GM20000 (cell line): ENCODE data around the gene RNF166.

Experiments used
- DNase-seq: peaks from one replicate; pipeline ENCODE4 v3.0.0; 2012; ENCODE audit warnings: low spot score
- TF ChIP-seq, protein P1 (sequence below): IDR thresholded peaks from 2 replicates; pipeline ENCODE4 v1.5.1; 2012; ENCODE audit warnings: mild to moderate bottlenecking, control low read depth; ENCODE audit errors: extremely low read depth, missing control alignments

Gene RNF166

GRCh38 chr16:88738151-88739084, 32.2 kb upstream of the RNF166 start:
- TF ChIP-seq, protein P1, sequence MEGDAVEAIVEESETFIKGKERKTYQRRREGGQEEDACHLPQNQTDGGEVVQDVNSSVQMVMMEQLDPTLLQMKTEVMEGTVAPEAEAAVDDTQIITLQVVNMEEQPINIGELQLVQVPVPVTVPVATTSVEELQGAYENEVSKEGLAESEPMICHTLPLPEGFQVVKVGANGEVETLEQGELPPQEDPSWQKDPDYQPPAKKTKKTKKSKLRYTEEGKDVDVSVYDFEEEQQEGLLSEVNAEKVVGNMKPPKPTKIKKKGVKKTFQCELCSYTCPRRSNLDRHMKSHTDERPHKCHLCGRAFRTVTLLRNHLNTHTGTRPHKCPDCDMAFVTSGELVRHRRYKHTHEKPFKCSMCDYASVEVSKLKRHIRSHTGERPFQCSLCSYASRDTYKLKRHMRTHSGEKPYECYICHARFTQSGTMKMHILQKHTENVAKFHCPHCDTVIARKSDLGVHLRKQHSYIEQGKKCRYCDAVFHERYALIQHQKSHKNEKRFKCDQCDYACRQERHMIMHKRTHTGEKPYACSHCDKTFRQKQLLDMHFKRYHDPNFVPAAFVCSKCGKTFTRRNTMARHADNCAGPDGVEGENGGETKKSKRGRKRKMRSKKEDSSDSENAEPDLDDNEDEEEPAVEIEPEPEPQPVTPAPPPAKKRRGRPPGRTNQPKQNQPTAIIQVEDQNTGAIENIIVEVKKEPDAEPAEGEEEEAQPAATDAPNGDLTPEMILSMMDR = no peak
- DNase-seq = no peak

DNA sequence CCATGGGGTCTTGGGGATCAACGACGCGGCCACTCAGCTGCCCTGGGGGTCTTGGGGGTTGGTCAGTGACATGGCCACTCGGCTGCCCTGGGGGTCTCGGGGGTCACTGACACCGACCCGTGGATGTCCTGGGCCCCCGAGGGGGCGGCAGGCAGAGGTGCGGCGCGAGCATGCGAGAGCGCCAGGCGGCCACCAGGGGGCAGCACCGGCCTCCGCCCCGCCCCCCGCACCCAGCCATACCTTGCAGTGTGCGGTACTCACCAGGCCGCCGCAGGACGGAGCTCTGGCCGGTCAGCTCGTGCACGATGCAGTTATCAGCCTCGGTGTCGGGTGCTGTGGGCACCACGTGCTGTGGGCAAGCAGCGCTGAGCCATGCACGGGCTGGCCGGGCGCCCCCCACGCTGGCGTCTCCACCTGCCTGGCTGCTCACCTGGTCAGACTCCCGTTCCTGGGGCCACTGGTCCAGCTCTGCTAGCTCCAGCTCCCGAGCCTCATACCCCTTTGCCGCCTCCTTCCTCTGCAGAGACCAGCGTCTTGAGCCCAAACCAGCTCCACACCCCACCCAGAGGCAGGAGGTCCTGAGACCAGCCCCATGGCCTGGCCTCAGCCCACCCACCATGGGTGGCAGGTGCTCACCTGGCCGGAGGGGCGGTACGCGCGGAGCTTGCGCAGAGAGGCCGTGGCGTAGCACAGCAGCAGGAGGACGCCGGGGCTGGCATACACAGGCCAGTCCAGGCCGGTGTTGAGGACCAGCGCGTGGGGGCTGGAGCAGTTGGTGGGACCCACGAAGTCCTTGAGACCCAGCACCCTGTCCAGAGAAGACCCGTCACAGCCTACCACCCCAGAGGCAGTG, 31.3 kb upstream of the RNF166 start:
- peak; percentile 95 for DNase-seq
- TF ChIP-seq, protein P1 = peak; percentile 97

DNA sequence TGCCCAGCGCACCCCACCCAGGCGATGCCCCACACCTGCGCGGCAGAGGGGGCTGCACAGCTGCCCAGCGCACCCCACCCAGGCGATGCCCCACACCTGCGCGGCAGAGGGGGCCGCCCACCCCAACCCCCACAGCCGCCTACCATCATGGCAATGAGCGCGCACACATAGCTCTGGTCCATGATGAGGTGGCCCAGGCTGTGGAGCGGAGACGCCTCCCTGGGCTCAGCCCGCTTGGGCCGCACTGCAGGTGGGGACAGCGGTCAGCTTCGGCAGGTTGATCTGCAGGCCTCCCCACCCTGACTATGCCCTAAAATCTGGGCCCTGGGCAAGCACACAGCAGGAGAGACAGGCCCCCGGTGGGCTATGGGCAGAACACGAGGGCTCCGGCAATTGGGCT, 30.3 kb upstream of the RNF166 start:
- no peak for DNase-seq
- TF ChIP-seq, protein P1 = no peak

DNA sequence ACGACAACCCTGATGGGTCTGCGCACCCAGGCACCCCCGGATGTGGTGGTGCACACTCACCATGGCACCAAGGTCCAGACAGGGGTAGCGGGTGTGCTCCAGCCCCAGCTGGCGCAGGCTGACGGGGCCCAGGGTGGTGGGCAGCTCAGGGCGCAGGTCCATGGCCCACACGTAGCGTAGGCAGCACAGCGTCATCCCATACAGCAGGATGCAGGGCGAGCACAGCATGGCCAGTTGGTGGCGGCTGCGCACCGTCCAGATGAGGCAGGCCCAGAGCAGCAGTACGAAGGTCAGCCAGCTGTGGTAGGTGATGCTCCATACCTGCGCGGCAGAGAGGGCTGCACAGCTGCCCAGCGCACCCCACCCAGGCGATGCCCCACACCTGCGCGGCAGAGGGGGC, 29.9 kb upstream of the RNF166 start:
- TF ChIP-seq, protein P1 = no peak
- no peak for DNase-seq

GRCh38 chr16:88735616-88736015, 29.4 kb upstream of the RNF166 start:
- TF ChIP-seq, protein P1 = no peak
- DNase-seq = no peak

DNA sequence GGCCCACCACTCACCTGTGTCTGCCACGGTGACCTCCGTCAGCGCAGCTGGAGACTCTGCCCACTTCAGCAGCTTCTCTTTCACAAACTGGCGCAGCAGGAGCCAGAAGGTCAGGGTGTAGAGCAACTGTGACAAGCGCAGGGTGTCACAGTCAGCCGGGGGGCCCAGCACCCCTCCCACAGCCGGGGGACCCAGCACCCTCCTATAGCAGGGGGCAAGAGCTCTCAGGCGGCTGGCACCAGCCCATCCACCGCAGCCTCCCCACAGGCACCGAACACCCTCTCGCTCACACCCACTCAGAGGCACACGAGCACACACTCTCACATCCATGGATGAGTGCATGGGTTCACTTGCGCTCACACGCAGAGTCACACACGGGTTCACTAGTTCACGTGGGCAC, 28.9 kb upstream of the RNF166 start:
- TF ChIP-seq, protein P1 = no peak
- no peak for DNase-seq

DNA sequence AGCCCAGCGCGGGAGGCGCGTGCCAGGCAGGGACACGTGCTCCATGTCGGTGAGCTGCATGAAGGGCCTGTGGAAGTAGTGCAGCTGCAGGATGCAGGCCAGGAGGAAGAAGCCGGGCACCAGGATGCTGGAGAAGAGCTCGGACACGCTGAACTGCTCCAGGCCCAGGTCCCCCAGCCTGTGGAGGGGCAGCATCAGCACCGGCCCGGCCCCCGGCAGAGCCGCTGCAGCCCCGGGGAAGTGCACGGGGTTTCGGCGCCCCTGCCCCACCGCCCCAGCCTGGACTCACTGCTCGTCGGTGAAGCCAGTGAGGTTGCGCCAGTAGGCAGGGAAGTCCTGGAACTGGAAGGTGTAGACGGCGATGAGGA, 28.1 kb upstream of the RNF166 start:
- no peak for DNase-seq
- TF ChIP-seq, protein P1 = no peak
